Amygdala (tissue), 56 donors: Measurements from ENCODE around the gene UAP1L1.
A peak's percentile ranks its signal among the peaks of the same experiment; 100 is the strongest.

Source experiments
- DNase-seq, 56 donors: peaks; one replicate each; lab custom pipeline; 2025; lab: John Stamatoyannopoulos, UW

UAP1L1 gene

DNA sequence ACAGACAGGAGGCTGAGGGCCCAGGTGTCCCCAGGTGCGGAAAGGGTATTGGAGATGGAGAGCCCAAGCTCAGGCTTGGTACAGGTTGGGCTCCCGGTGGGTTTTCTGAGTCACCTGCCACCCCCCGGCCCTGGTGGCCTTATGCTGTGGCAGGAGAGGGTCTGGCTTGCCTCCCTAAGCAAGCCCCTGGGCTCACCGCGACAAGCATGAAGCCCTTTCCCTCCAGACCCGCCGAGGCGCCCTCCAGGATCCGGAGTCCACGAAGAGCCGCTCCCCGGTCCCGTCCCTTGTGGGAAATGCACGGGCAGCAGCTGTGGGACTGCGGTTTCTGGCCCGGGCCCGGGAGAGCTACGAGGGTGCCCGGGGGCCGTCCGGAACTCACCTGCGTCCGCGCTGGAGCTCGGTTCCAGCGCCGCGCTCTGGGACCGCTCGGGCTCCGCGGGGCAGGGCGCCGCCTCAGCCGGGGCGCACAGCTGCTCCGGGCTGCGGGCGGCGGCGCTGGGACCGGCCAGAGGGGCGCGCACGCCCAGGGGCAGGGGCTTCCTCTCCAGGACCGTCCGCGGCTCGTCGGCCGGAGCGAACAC lies 7.7 kb upstream of the UAP1L1 start:
- DNase-seq = no peak

DNA sequence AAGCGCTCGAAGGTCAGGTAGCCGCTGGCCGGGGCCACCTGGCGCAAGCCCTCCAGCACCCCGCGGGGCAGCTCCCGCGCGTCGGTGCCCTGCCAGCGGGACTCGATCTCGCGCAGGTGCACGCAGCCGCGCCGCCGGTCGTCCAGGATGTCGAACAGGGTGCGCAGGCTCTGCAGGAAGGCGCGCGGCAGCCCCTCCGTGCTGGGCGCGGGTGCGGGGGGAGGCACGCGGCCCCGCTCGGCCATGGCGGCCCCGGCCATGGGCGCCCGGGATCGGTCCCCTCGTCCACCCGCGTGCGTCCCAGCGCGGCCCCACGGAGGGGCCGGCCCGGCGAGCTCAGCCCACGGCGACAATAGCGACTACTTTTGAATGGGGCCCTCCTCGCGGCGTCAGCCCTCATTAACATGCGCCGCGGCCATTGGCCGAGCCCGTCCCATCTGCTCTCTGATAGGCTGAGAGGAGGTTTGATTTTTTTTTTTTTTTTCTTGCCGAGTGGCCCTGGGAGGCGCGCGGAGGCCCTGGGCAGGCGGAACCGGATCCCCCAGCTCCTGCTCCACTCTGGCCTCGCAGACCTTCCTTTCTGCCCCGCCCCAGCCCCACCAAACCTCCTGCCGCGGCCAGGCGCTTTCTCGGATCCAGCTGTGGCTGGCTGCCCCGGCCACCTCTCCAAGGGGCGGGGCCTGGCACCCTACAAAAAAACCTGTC lies 7.0 kb upstream of the UAP1L1 start, which contains the start of gene SAPCD2:
TSS of gene SAPCD2 (minus strand) at position 357 of the 705 bp plus-strand sequence. CDS start at position 260, 97 bp downstream.
- peak in 55 of 56 donors; percentile 46 to 91 (median 75) for DNase-seq

GRCh38 chr9:137070906-137071275 lies 6.4 kb upstream of the UAP1L1 start:
- DNase-seq = peak in 55 of 56 donors; percentile 25 to 95 (median 79)

DNA sequence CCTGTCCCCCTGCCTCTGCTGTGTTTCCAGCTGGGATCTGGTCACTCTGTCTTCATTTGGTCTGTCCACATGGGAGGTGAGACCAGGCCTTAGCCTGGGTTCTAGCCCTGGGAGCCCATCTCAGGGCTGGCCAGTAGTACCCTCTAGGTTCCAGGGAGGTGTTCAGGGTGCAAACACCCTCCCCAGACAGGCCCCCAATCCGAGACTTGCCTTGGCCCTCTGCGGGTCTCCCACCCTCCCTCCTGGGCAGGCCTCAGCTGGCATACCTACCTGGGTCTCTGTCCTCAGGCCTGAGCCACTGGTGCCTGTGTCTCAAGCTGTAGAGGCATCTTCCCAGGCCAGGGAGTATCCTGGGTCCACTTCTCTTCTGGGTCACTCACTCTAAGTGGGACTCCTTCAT lies 6.0 kb upstream of the UAP1L1 start:
- DNase-seq = no peak

DNA sequence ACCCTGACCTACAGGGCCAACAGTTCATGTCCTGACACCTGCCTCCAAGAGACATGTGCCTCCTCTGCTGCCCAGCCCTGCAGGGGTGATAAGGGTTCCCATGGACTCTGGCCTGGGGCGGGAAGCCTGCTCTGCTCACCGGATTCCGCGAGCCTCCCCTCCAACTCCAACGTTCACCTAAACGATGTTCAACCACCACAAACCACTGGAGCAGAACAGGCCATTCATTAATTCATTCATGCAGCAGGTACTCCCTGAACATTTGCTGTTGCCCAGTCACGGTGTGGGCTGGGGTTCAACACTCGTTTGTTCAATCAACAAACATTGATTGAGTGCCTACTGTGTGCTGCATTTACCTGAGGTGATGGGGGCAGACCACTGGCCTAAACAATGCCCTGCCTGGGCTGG lies 3.3 kb upstream of the UAP1L1 start:
- no peak for DNase-seq

DNA sequence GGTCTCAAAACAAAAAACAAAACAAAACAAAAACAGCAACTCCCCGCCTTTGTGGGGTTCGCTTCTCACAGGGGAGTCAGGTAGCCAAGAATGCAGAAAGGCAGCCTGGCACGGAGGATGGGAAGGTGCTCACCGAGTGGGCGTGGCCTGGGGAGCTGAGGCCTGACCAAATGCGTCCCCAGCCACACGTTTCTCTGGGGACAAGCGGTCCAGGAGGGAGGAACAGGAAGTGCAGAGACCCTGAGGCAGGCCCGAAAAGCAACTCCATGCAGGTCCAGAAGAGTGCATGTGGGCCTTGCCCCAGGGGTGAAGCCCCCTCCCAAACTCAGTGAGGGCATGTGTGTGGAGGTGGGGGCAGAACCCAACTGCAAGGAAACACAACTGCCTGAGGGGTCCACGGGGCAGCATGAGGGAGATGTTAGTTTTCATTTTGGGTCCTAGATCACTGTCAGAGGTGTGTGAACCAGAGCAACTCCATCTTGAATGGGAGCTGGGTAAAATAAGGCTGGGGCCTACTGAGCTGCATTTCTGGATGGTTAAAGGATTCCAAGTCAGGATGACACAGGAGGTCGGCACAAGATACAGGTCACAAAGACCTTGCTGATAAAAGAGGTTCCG lies 2.6 kb upstream of the UAP1L1 start:
- no peak for DNase-seq

DNA sequence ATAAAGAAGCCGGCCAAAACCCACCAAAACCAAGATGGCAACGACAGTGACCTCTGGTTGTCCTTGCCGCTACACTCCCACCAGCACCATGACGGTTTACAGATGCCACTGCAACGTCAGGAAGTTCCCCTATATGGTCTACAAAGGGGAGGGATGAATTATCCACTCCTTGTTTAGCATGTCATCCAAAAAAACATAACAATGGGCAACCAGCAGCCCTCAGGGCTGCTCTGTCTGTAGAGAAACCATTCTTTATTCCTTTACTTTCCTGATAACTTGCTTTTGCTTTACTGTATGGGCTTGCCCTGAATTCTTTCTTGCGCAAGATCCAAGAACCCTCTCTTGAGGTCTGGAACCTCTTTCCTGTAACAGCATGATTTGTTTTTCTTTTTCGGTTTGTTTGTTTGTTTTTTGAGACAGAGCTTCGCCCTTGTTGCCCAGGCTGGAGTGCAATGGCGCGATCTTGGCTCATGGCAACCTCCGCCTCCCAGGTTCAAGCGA lies 2.0 kb upstream of the UAP1L1 start:
- DNase-seq = no peak

DNA sequence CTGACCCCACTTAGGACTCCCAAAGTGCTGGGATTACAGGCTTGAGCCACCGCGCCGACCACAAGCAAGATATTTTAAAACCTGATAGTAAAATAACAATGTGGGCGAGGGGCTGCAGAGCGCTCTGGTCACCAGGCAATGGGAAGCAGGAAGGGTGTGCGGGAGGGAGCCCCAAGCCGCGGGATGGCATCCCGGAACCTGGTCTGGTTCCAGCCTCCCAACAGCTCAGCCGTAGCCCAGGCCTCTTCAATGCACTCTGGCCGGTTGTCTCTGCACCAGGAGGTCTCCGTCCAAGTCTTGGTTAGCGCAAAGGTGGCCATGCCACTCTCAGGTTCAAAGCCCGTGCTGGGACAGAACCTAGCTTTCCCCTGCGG lies 694 bp upstream of the UAP1L1 start:
- peak in 1 of 56 donors; percentile 56 for DNase-seq

DNA sequence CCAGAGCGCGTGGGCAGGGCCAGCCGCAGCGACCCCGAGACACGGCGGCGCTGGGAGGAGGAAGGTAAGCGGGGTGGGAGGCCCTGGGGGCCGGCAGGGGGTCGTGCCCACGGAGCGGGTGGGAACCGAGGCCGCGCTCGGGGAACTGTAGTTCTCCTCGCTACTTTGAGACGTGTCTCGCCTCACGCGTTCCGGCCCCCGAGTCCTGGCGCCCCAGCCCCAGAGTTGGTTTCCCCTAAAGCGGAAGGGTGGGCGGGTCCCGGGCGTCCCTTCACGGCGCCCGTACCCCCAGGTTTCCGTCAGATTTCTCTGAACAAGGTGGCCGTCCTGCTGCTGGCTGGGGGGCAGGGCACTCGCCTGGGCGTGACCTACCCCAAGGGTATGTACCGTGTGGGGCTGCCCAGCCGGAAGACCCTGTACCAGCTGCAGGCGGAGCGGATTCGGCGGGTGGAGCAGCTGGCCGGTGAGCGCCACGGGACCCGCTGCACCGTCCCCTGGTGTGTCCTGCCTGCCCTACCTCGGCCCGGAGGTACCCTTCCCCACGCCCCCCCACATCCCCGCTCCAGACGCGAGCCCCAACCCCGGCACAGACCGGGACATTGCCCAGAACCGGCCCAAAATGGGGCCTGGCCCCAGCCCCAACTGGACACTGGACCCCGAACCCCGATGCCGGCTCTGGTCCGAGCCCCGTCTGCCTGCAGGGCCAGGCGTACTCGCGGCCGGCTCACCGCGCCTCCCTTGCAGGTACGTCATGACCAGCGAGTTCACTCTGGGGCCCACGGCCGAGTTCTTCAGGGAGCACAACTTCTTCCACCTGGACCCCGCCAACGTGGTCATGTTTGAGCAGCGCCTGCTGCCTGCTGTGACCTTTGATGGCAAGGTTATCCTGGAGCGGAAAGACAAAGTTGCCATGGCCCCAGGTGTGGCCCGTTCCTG lies 709 bp downstream of the UAP1L1 start:
- DNase-seq = no peak

DNA sequence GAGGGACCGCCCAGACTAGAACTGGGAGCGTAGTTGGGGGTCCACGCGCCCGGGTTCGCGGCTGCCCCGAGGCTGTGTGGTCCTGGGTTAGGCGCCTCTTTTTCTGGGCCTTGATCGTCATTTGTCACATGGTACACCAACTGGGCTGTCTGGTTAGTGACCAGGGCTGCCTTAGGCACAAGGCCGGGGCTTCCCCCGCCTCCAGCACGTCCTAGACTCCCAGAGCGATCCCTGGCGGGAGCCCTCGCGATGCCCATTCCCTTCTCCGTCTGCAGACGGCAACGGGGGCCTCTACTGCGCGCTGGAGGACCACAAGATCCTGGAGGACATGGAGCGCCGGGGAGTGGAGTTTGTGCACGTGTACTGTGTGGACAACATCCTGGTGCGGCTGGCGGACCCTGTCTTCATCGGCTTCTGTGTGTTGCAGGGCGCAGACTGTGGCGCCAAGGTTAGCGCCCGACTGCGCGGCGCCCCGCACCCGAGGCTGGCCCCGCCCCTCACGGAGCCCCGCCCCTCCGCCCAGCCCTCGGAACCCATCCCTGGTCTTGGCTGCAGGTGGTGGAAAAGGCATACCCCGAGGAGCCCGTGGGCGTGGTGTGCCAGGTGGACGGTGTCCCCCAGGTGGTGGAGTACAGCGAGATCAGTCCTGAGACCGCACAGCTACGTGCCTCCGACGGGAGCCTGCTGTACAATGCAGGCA lies 1.5 kb downstream of the UAP1L1 start:
- DNase-seq = no peak

GRCh38 chr9:137079401-137079787 lies 2.1 kb downstream of the UAP1L1 start:
- DNase-seq = no peak

- no peak for DNase-seq
Measured at GRCh38 chr9:137080260-137081122, 3.2 kb downstream of the UAP1L1 start.

- no peak for DNase-seq
Measured at GRCh38 chr9:137082222-137082924, 5.1 kb downstream of the UAP1L1 start.

DNA sequence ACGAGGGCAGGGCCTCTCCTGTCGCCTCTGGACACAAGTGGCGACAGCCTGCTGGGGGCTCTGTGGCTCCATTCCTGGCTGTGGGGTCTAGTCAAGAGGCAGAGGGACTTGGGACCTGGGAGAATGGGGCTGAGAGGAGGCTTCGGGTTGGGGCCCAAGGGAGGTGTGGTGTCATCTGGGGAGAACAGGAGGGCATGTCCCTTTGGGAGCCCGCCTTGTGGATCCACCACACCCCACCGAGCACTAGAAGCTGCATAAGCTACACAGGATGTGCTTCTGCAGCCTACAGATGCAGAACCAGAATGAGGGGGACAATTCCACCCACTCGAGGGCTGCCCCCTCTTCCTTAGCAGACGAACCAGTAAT lies 5.6 kb downstream of the UAP1L1 start:
- no peak for DNase-seq

DNA sequence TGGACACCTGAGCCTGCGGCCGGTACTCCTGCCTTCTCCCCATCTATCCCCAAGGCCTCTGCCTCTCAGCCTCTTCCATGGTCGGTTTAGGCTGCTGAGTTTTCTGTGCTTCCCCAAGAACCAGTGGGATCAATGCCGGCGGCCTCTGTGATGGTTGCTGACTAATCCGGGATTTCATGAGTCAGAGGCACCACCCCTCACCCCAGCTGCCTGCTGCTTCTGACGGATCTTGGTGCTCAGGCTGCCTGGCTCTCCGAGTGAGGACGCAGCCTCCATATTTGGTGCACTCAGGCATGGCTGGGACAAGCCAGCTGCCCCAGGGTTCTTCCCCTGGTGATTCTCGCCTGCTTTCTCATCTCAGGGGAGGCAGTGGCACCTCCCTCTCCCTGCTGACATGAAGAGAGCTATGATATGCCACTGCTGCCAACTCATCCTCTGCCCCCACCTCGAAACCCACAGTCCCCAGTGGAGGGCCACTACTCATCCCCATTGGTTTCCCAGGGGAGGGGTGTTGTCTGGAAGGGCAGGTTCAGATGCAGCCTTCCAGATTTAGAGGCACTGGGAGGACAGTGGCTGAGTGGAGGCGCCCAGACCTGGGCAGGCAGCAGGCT lies 6.2 kb downstream of the UAP1L1 start:
- DNase-seq = peak in 16 of 56 donors; percentile 16 to 58 (median 34)

DNA sequence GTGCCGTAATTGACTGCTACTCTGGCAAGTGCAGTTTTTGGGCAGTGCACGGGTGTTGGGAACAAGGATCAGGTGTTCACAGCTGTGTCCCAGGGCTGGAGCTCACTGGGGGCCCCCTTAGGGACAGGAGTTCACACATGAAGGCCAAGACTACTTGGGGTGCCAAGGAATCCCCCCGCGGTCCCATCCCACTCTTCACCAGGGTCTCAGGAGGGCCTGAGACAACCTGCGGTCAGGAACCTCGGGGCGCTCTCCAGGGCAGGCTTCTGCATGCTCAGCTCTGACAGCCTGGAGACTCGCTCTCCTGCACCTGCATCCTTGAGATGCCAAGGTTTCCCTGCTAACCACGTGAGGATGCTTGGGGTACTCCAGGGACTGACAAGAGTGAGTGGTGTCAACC lies 7.2 kb downstream of the UAP1L1 start:
- no peak for DNase-seq

DNA sequence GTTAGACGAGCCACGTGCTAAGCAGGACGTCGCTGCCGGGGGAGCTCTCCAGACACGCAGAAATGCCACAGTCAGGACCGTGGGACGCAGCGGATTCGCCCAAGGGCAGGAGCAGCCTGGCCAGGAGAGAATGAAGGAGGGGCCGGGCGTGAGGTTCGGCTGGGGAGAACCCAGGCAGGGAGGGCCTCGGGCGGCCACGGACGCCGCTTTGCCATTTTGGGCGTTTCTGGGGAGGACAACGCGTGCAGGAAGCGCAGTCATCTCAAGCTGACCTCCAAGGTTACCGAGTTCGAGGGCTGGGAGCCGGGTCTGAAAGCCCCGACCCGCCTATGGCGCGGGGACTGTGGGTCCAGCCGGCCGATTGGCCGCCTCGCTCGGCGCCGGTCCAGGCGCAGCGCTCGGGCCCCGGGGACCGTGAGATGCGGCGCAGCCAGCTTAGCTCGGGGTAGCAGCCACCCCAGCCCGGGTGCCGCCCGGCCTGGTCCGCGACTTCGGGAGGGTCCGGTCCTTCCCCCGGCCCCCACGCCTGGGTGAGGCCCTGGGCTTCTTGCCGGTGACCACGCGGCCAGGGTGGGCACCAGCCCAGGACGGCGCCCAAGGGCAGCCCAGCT lies 8.7 kb downstream of the UAP1L1 start:
- no peak for DNase-seq
